GM21381 (cell line): ENCODE data around the gene PSKH1.
A peak's percentile ranks its signal among the peaks of the same experiment; 100 is the strongest.

Experiments
- ATAC-seq: cut with Tn5 transposase; IDR thresholded peaks from one replicate; pipeline ENCODE4 v1.9.1; 2021; ENCODE audit warnings: mild to moderate bottlenecking, moderate library complexity; ENCODE audit not compliant: unreplicated experiment

PSKH1 gene

GRCh38 chr16:67864594-67864993, 28.5 kb upstream of the PSKH1 start:
- no peak for ATAC-seq

GRCh38 chr16:67865318-67865717, 27.7 kb upstream of the PSKH1 start:
- ATAC-seq: no peak

GRCh38 chr16:67868290-67868689, 24.8 kb upstream of the PSKH1 start:
- no peak for ATAC-seq

DNA sequence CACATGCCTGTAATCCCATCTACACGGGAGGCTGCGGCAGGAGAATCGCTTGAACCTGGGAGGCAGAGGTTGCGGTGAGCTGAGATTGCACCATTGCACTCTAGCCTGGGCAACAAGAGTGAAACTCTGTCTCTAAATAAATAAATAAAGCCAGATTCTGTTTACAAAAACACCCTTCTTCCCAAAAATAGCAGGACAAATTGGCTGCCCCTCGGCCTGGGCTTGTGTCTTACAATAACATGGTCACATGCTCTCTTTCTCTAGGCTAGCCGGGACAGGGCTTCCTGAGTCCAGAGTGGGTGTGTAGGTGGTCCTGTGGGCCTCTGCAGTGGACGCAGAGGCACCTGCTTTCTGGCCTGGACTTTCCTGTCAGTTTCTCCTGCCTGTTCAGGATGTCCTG, 23.4 kb upstream of the PSKH1 start:
- no peak for ATAC-seq

DNA sequence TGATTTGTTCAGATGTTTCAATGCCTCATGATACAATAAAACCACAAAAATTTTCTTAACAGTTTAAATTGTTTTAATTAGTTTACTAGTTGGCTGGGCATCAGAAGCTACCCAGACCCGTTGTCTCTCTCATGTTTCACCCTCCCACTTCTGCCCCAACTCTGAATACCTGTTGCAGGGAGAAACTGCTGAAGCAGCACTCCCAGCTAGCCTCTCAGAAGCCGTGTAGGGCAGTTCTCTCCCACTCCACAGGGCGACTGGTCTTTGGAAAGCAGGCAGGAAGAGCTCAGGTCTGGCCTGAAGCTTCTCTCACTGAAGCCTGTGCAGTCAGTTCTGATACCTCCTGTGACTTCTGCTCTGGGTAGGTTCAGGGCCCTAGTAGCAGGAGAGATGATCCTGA, 21.8 kb upstream of the PSKH1 start:
- ATAC-seq: no peak

DNA sequence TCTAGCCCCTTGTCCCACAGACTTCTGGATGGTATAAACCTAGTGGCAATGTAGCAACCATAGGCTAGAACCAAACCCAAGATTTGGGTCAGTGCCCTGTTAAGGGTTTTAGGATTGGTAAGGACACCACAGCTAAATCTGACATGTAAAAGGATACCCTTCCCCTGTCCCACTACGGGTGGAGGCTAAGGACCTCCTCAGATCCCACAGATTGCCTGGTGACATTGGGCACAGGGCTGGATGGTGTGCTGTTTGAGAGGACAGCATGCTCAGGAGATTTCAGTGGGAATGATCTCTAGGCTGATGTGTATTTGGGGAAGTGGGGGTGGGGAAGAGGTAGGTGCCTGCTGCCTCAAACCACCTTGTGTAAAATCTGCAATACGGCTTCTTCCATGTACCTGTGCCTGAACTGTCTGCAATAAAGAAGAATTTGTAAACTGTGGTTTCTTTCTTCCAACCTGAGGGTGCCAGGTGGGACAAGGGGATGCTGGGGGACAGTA, 20.9 kb upstream of the PSKH1 start:
- ATAC-seq: no peak

DNA sequence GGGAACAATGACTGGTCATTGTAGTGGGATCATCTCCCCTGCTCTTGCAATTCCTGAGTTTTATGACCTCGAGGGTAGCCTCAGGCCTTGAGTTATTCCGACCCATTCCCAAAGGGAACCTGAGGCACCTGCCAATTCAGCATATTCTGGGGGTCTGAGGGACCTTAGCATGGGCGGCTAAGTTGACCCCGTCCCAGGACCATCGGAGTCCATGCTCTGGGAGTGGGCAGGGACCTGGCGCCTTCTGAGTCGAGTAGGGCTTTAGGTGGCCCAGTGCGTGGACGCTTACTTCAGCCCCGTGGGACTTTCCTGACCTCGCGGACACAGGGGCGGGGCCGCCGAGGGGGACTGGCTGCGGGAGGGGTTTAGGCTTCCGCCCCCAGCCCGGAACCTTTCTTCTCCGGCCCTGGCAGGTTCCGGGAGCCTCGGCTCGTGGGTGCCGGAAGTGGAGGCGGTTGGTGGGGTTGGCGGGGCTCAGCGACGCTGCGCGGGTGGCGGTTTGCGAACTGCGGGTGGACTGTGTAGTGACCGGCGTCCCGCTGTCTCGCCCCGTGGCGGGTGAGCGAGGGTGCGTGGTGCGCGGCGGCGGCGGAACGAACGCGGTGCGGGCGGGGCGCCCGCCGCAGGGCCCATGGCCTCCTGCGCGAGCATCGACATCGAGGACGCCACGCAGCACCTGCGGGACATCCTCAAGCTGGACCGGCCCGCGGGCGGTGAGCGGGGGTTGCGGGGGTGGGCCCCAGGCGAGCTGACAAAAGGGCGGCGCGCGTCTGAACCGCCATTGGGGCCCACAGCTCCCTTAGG, 20.2 kb upstream of the PSKH1 start, which contains the start of gene EDC4:
Gene EDC4 (plus strand): TSS at position 422 of the 804 bp plus-strand sequence. CDS start 210 bp downstream, at position 632.
- peak; percentile 74 for ATAC-seq

DNA sequence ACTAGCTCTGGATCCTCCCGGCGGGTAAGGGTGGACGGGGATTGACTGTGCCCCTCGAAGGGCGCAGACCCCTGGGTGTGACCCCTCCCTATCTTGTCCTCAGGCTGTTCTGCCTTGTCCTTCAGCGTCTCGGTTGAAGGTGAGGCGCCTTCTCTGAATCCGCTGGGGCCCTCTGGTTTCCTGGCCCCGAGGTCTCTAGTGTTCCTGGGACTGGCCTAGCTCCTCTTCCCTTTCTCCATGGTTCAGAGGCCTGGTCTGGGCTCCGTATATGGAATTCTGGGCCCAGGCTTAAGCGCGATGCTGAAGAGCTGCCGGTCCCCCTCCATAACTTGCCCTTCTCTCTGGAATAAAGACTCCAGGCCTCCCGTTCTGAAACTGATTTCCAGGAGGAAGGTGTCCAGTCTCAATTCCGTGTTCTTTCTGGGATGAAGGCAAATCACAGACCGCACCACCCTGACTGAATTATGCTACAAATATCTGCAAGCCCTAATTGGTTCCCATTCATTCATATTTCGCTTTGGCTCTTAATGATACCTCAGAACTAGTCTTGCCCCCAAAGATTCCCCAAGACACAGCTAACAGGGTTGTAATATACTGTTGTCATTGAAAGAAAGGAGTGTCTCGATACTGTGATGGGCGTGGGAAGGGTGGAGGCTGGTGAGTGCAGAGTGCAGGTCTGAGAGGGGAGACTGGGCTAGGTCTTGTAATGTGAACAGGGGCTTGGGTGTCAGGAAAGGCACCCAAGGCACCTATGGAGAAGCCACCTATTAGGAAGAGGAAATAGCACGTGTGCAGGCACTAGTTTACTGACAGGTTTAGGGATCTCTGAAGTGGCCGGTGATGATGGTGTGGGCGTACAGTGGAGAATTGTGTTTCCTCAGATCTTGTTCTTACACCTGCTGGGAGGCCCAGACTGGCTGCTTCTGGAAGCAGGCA, 19.4 kb upstream of the PSKH1 start:
- ATAC-seq: peak; percentile 4

GRCh38 chr16:67874372-67874771, 18.7 kb upstream of the PSKH1 start:
- no peak for ATAC-seq

DNA sequence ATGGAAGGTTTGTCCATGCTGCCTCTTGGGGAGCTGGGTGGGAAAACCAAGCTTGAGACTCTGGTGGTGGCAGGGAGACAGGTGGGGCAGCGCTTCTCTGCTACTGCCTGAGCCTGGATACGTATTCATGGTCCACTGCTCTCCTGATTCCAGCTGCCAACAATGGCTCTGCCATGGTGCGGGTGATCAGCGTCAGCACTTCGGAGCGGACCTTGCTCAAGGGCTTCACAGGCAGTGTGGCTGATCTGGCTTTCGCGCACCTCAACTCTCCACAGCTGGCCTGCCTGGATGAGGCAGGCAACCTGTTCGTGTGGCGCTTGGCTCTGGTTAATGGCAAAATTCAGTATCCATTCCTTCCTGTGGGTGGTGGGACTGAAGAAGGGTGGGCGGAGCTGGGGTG, 16.0 kb upstream of the PSKH1 start:
- ATAC-seq: no peak

GRCh38 chr16:67878232-67878631, 14.8 kb upstream of the PSKH1 start:
- ATAC-seq: no peak

GRCh38 chr16:67878846-67879245, 14.2 kb upstream of the PSKH1 start:
- no peak for ATAC-seq

DNA sequence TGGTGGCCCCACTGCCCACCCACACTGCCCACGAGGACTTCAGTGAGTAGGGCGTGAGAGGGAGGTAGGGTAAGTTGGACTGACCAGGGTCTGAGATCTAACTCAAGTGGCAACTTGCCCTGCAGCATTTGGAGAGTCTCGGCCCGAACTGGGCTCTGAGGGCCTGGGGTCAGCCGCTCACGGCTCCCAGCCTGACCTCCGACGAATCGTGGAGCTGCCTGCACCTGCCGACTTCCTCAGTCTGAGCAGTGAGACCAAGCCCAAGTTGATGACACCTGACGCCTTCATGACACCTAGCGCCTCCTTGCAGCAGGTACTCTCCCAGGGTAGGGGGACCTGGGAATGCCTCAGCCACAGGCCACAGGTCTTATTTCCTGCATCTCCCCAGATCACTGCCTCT, 13.6 kb upstream of the PSKH1 start:
- no peak for ATAC-seq

GRCh38 chr16:67879936-67880335, 13.1 kb upstream of the PSKH1 start:
- ATAC-seq: no peak

- ATAC-seq: no peak
These were observed 12.5 kb upstream of the PSKH1 start for GRCh38 chr16:67880584-67880983.

DNA sequence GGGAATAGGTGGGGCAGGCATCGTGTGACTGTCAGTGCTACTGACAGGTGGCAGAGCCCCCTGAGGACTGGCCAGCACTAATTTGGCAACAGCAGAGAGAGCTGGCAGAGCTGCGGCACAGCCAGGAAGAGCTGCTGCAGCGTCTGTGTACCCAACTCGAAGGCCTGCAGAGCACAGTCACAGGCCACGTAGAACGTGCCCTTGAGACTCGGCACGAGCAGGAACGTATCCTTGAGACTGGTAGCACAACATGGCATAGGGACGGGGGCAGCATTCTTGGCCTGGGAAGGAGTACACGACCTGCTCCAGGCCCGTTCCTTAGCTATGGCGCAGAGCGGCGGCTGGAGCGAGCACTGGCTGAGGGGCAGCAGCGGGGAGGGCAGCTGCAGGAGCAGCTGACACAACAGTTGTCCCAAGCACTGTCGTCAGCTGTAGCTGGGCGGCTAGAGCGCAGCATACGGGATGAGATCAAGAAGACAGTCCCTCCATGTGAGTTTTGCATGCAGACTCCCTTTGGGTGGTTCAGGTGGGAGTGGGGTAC, 11.4 kb upstream of the PSKH1 start:
- ATAC-seq: no peak

DNA sequence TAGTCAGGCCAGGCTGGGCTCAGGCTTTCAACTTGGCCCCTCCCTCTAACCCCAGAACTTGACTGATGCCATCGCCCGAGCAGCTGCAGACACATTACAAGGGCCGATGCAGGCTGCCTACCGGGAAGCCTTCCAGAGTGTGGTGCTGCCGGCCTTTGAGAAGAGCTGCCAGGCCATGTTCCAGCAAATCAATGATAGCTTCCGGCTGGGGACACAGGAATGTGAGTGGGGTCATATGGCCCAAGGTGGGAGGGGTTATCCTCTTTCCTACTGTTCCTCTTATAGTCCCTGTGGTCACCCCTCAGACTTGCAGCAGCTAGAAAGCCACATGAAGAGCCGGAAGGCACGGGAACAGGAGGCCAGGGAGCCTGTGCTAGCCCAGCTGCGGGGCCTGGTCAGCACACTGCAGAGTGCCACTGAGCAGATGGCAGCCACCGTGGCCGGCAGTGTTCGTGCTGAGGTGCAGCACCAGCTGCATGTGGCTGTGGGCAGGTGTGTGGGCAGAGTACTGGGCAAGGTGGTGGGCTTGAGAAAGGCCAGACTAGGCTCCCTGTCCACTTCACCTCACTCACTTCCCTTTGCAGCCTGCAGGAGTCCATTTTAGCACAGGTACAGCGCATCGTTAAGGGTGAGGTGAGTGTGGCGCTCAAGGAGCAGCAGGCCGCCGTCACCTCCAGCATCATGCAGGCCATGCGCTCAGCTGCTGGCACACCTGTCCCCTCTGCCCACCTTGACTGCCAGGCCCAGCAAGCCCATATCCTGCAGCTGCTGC, 10.5 kb upstream of the PSKH1 start:
- no peak for ATAC-seq

DNA sequence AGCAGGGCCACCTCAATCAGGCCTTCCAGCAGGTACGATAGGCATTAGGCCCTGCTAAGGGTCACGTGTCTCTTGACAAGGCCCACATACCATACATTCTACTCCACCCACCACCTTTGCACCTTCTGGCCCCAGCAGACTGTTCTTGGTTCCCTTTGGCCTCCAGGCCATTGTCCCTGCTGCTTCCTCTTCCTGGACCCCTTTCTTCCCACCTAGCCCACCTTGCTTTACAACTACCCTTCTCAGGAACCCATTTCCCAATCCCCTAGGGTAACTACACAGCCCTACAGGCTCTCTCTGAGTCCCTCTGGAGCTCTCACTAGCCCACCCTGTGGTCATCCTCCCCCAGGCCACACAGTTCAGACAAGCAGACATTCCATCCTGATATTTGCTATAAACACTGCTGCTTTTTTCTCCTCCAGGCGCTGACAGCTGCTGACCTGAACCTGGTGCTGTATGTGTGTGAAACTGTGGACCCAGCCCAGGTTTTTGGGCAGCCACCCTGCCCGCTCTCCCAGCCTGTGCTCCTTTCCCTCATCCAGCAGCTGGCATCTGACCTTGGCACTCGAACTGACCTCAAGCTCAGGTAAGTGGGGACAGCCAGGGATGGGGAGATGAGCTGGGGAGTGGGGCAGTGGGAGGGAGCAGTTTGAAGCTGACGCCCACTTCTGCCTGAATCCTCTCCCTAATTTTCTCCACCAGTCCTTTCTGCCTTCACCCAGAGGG, 9.7 kb upstream of the PSKH1 start:
- no peak for ATAC-seq

DNA sequence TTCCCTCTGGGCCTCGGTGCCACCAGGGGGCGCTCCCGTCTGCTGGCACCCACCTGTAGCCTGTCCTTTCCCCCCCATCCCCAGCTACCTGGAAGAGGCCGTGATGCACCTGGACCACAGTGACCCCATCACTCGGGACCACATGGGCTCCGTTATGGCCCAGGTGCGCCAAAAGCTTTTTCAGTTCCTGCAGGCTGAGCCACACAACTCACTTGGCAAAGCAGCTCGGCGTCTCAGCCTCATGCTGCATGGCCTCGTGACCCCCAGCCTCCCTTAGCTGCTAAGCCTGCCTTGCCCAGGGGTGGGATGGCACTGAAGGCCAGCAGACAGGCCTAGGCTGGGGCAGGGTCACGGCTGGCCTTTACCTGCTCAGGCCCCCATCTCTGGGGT, 9.2 kb upstream of the PSKH1 start:
- no peak for ATAC-seq

- ATAC-seq: no peak
These were observed 8.4 kb upstream of the PSKH1 start, which contains the start of gene NRN1L for GRCh38 chr16:67884684-67885083. NRN1L (plus strand) TSS chr16:67884885; CDS start chr16:67884904, 19 bp downstream.
